Gastroesophageal sphincter (tissue), 4 donors: ENCODE data around the gene SRSF9. TPM values are rescaled to one million over a fixed set of nuclear protein-coding genes. Genes with fewer than 3 reads are reported as not detected.

ENCODE experiments used
- ATAC-seq: fragments of 150-250 bp; one replicate; pipeline ENCODE4 v1.9.1; 2016; ENCODE audit warnings: mild to moderate bottlenecking, moderate library complexity
- H3K27ac ChIP-seq, 4 donors: fragments of 200-600 bp; sonication (generic) in 3 of 4; 1 replicate in 3 of 4; 2 replicates in 1 of 4; pipeline ENCODE4 v1.5.1; 2016 to 2019
- H3K27me3 ChIP-seq: fragments of 200-600 bp; sonication (generic); one replicate; pipeline ENCODE4 v1.5.1; 2019
- H3K36me3 ChIP-seq, 2 donors: fragments of 200-600 bp; sonication (generic); one replicate each; pipeline ENCODE4 v1.5.1; 2019; ENCODE audit warnings: control low read depth in 1 of 2
- H3K4me1 ChIP-seq, 3 donors: fragments of 200-600 bp; sonication (generic); 1 replicate in 2 of 3; 2 replicates in 1 of 3; pipeline ENCODE4 v1.5.1; 2016 to 2019; ENCODE audit warnings: control low read depth in 2 of 3
- H3K4me3 ChIP-seq, 2 donors: fragments of 200-600 bp; sonication (generic); one replicate each; pipeline ENCODE4 v1.5.1; 2019; ENCODE audit warnings: mild to moderate bottlenecking in 1 of 2, moderate library complexity in 1 of 2
- H3K9me3 ChIP-seq, 3 donors: fragments of 200-600 bp; sonication (generic); one replicate each; pipeline ENCODE4 v1.5.1; 2017 to 2019; ENCODE audit warnings: control low read depth in 2 of 3
- CTCF ChIP-seq, 4 experiments: fragments of 200-600 bp in 2 of 4; fragments of 450-650 bp in 2 of 4; sonication (generic) in 1 of 4; IDR thresholded peaks; one replicate each; pipeline ENCODE4 v1.5.1; 2017 to 2019; ENCODE audit warnings: antibody characterized with exemption in 4 of 4, mild to moderate bottlenecking in 2 of 4, moderate library complexity in 2 of 4
- EP300 ChIP-seq: sonication (generic); formaldehyde crosslinking; IDR thresholded peaks from one replicate; pipeline ENCODE4 v1.6.1; 2017; ENCODE audit warnings: antibody characterized with exemption, mild to moderate bottlenecking
- POLR2A ChIP-seq, 2 donors: fragments of 450-650 bp; IDR thresholded peaks; one replicate each; pipeline ENCODE4 v1.6.1; 2017; ENCODE audit warnings: antibody characterized with exemption in 2 of 2, mild to moderate bottlenecking in 2 of 2, moderate library complexity in 1 of 2
- POLR2AphosphoS5 ChIP-seq: sonication (generic); formaldehyde crosslinking; IDR thresholded peaks from one replicate; pipeline ENCODE4 v1.6.1; 2017; ENCODE audit warnings: antibody characterized with exemption
- WGBS, 2 donors: methylation state at CpG; one replicate each; pipeline ENCODE4 v1.1.5; 2018; ENCODE audit warnings: low coverage in 1 of 2; 5-methylcytosine and 5-hydroxymethylcytosine counted together
- total RNA-seq, 4 donors: library from RNA; depleted of rRNA; stranded (reverse); fragments of >200 nt; gene quantifications; one replicate each; pipeline ENCODE4 v1.1.0, GENCODE V29; 2016

Gene SRSF9
- total RNA-seq, 4 donors from 2014 or later, result 46.2 to 63.2 (median 49.3) TPM

- peak overlapping the region; percentile 67 to 81 for H3K4me3 ChIP-seq
- no peak for ATAC-seq
- peaks cover 0 to 24% (median 8%) of the 10 kb centered on the region in 3 donors for H3K4me1 ChIP-seq
- peak overlapping the region; percentile 7 to 95 (median 86) for H3K27ac ChIP-seq
- peaks cover 0 to 40% of the 10 kb centered on the region in 2 donors for H3K36me3 ChIP-seq
- H3K9me3 ChIP-seq, result no peaks in the 10 kb centered on the region
- TF ChIP-seq CTCF (IDR thresholded peaks at IDR 0.05) (no peak), EP300 (no peak), POLR2AphosphoS5 (no peak), POLR2A (IDR thresholded peaks at IDR 0.05) (no peak)
- H3K27me3 ChIP-seq, result peaks cover under 1% of the 10 kb centered on the region
- WGBS, 2 donors, result 6 to 37% methylated on average over 9 to 15 of the region's 17 CpGs
Observed at GRCh38 chr12:120438495-120439198, 30.9 kb downstream of the SRSF9 start.

- peak; percentile 99 for ATAC-seq
Observed at GRCh38 chr12:120437735-120438494, 31.6 kb downstream of the SRSF9 start, which contains the start of gene COX6A1. Gene COX6A1, plus strand, starts transcription at chr12:120438113. Its CDS starts 14 bp downstream, at chr12:120438127.

GRCh38 chr12:120432772-120433525 lies 36.6 kb downstream of the SRSF9 start:
- 41 to 47% methylated on average over 4 to 10 of the region's 10 CpGs for WGBS, 2 donors

More at GRCh38 chr12:120437735-120438494, 31.6 kb downstream of the SRSF9 start, which contains the start of gene COX6A1:
- Histone ChIP-seq H3K27me3 (peaks cover 8% of the 10 kb centered on the region), H3K9me3 (no peaks in the 10 kb centered on the region), H3K27ac (peak within 1 kb of the TSS; percentile 7 to 95 (median 86)), H3K4me3 (peak within 1 kb of the TSS; percentile 67 to 81), H3K36me3 (peaks cover 0 to 33% of the 10 kb centered on the region in 2 donors), H3K4me1 (peaks cover 0 to 24% (median 8%) of the 10 kb centered on the region in 3 donors)
- 3% methylated on average over 5 to 13 of the region's 59 CpGs for WGBS, 2 donors
- TF ChIP-seq EP300, result no peak
- peak; percentile 68 for TF ChIP-seq POLR2AphosphoS5
- peak; percentile 28 to 56 for TF ChIP-seq POLR2A (IDR thresholded peaks at IDR 0.05)
- TF ChIP-seq CTCF (IDR thresholded peaks at IDR 0.05), result peak in 1 of 4 experiments; percentile 30

GRCh38 chr12:120429368-120429767 lies 40.2 kb downstream of the SRSF9 start:
- H3K4me3 ChIP-seq, result no peak overlapping the region
- ATAC-seq, result no peak
- TF ChIP-seq POLR2A (IDR thresholded peaks at IDR 0.05) (no peak), EP300 (no peak), CTCF (IDR thresholded peaks at IDR 0.05) (no peak), POLR2AphosphoS5 (no peak)
- no peaks in the 10 kb centered on the region for H3K4me1 ChIP-seq
- no peaks in the 10 kb centered on the region for H3K36me3 ChIP-seq
- H3K9me3 ChIP-seq, result no peaks in the 10 kb centered on the region
- peaks cover 19% of the 10 kb centered on the region for H3K27me3 ChIP-seq
- WGBS, 2 donors, result 52 to 55% methylated on average over 2 to 7 of the region's 7 CpGs
- no peak overlapping the region for H3K27ac ChIP-seq

More at GRCh38 chr12:120432772-120433525, 36.6 kb downstream of the SRSF9 start:
- TF ChIP-seq POLR2AphosphoS5 (no peak), POLR2A (IDR thresholded peaks at IDR 0.05) (no peak), EP300 (no peak), CTCF (IDR thresholded peaks at IDR 0.05) (no peak)
- Histone ChIP-seq H3K27me3 (peaks cover 14% of the 10 kb centered on the region), H3K9me3 (no peaks in the 10 kb centered on the region), H3K27ac (no peak overlapping the region), H3K4me3 (no peak overlapping the region), H3K4me1 (peaks cover 0 to 5% (median 0%) of the 10 kb centered on the region in 3 donors), H3K36me3 (no peaks in the 10 kb centered on the region)
- ATAC-seq, result no peak
